Measurements from ENCODE around the gene YAP1.

DNA sequence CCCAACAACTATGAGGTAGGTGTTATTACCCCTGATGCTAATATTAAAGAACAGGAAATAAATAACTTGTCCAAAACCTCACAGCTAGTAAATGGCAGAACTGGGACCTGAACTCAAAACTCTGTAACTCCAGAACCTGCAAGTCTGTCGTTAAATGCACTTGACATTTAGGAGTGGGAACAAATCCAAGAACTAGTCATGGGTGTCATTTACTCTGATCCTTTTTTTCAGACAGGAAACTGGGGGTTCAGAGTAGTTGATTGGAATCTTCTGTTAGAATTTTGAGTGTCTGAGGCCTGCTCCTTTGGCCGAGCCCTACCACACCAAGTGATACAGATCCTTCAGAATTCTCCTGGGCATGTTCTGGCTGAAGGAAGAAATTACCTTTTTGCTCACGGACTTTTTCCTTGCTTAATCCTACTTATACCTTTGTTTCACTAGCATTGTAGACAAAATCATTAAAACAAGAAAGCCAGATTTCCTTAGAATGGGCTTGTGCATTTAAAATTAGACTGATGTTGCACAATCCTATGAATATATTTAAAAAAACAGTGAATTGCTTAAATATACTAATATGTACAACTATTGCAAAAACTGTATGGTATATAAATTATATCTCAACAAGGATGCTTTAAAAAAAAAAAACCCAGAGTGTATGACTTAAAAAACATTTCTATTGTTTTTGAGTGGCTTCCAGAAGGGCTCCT lies 1.4 kb upstream of the YAP1 start:
- no peak for TF ChIP-seq CTCF (IDR thresholded peaks at IDR 0.05; ENCODE audit: insufficient read depth, low read length)
- no peak for TF ChIP-seq POLR2AphosphoS5 (IDR thresholded peaks at IDR 0.05; ENCODE audit: low read depth)
- no peak for TF ChIP-seq REST (IDR thresholded peaks at IDR 0.05; ENCODE audit: insufficient replicate concordance, low read depth)
- no peak for TF ChIP-seq GABPA (IDR thresholded peaks at IDR 0.05; ENCODE audit: low read depth)
- TF ChIP-seq SPI1 (IDR thresholded peaks at IDR 0.05; ENCODE audit: borderline replicate concordance, low read depth): no peak

Measured in HL-60 (cell line).